ENCODE measurements around the gene NEK8.
"Not testable (repeated sequence)": the region's sequence is repeated elsewhere in the genome, so short reads cannot be mapped to it uniquely, and the experiment has no call there.

Gene NEK8

DNA sequence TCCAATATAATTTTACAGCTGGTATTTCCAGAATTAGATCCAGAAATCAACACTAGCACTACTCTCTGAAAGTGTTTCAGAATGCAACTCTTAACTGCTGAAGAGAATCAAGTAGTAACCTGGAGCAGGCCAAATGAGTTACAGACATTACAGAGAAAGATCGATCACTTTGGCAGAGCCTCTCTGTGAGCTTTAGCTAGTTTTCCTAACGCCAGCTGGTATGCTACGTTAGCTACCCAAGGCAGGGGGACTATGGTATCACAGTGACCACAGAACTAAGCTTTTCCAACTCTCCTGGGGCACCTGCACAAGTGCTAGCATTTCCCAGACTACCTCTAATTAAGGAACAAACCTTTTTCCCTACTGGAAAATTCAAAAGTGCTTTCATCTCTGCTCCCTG, 45.6 kb downstream of the NEK8 start:
- DNase-seq: no peak

DNA sequence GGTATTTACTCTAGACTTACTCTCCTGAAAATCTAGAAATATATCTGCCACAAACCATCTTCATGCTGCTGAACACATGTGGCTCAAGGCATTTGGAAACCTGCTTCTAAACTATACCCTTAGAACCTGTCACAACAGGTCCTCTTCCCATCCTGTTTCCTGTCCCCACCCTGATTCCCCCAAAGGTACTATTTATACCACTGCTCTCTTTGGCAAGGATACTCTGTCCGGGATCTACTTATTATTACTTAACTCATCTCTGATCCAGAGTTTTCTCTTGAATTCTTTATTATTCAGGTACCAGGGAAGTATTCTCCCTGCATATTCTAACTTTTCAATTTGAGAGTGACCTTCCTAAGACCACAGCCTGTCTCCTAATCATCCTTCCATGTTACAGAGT, 48.6 kb downstream of the NEK8 start:
- DNase-seq: no peak

GRCh38 chr17:28779601-28780000, 51.0 kb downstream of the NEK8 start:
- DNase-seq: not testable (repeated sequence)

DNA sequence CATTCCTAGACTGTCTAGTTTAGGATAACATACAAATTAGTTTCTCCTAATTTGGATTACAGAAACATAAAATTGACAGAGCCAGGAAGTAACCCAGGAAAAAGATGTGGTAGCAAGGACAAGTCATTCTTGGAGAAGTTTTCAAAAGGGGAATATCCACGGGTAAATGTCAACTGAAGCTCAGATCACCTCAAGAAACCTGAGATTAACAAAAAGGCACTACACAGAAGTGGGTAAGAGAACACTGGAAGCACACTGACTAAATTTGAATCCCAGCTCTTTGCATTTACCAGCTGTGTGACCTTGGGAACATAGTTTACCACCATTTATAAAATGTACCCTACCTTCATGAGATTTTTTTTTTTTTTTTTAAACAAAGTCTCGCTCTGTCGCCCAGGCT, 54.6 kb downstream of the NEK8 start:
- no peak for DNase-seq

GRCh38 chr17:28788100-28788499, 59.5 kb downstream of the NEK8 start:
- no peak for DNase-seq
